ENCODE results near the gene CTDSPL.
"Not testable (repeated sequence)": the region's sequence is repeated elsewhere in the genome, so short reads cannot be mapped to it uniquely, and the experiment has no call there.

The CTDSPL gene

GRCh38 chr3:38019658-38020341 is 158.1 kb downstream of the CTDSPL start:
- DNase-seq (ENCODE audit: low read depth) = no peak

- no peak for DNase-seq (ENCODE audit: low read depth)
Measured at GRCh38 chr3:38020342-38020726, 158.7 kb downstream of the CTDSPL start.

- DNase-seq (ENCODE audit: low read depth) = no peak
Measured at GRCh38 chr3:38021196-38021595, 159.5 kb downstream of the CTDSPL start.

- DNase-seq (ENCODE audit: low read depth) = no peak
Measured at GRCh38 chr3:38022301-38022700, 160.6 kb downstream of the CTDSPL start.

GRCh38 chr3:38022896-38023709 is 161.4 kb downstream of the CTDSPL start:
- no peak for DNase-seq (ENCODE audit: low read depth)

- no peak for DNase-seq (ENCODE audit: low read depth)
Measured at GRCh38 chr3:38026856-38027255, 165.2 kb downstream of the CTDSPL start.

- no peak for DNase-seq (ENCODE audit: low read depth)
Measured at GRCh38 chr3:38027466-38028465, 166.1 kb downstream of the CTDSPL start.

GRCh38 chr3:38028621-38029361 is 167.1 kb downstream of the CTDSPL start:
- DNase-seq (ENCODE audit: low read depth) = no peak

- no peak for DNase-seq (ENCODE audit: low read depth)
Measured at GRCh38 chr3:38029400-38030125, 167.9 kb downstream of the CTDSPL start, which contains the start of gene PLCD1. PLCD1 (minus strand) TSS chr3:38029642; CDS start chr3:38029539, 103 bp downstream.

GRCh38 chr3:38030126-38031021 is 168.7 kb downstream of the CTDSPL start:
- DNase-seq (ENCODE audit: low read depth) = no peak

- DNase-seq (ENCODE audit: low read depth) = no peak
Measured at GRCh38 chr3:38031022-38031994, 169.6 kb downstream of the CTDSPL start.

- no peak for DNase-seq (ENCODE audit: low read depth)
Measured at GRCh38 chr3:38032328-38032865, 170.7 kb downstream of the CTDSPL start.

GRCh38 chr3:38033586-38033985 is 171.9 kb downstream of the CTDSPL start:
- not testable (repeated sequence) for DNase-seq (ENCODE audit: low read depth)
